MCF 10A (cell line): ENCODE data around the gene CAMTA1. TPM values are rescaled to one million over a fixed set of nuclear protein-coding genes. Genes with fewer than 3 reads are reported as not detected.

ENCODE experiments used
- BruUV-seq: library from RNA; stranded (reverse); fragments of 400-500 nt; replicated peaks from 2 replicates; lab custom pipeline; 2021; lab: Mats Ljungman, UMichigan
- CTCF ChIA-PET: fragments of 300-600 bp; sonication (Branson Sonifier 250); formaldehyde crosslinking; extraction: SDS; loops from one replicate; lab custom pipeline; 2021; ENCODE audit warnings: antibody characterized with exemption, inconsistent platforms; lab: Yijun Ruan, JAX
- POLR2A ChIA-PET: fragments of 300-600, 350-650 bp; sonication (Branson Sonifier 250); formaldehyde crosslinking; extraction: SDS; loops from one replicate; lab custom pipeline; 2020; ENCODE audit warnings: antibody characterized with exemption, inconsistent platforms; lab: Yijun Ruan, JAX
- DNase-seq: peaks from one replicate; pipeline ENCODE4 v3.0.0-alpha.2; 2018; ENCODE audit not compliant: unreplicated experiment
- H3K27ac Mint-ChIP-seq: one replicate; pipeline ENCODE4 v1.8.0; 2022; ENCODE audit warnings: mild to moderate bottlenecking, low read depth, mixed read lengths; ENCODE audit not compliant: unreplicated experiment
- H3K27me3 Mint-ChIP-seq: one replicate; pipeline ENCODE4 v1.8.0; 2022; ENCODE audit warnings: mixed read lengths; ENCODE audit not compliant: insufficient read depth, unreplicated experiment
- H3K36me3 Mint-ChIP-seq: one replicate; pipeline ENCODE4 v1.8.0; 2022; ENCODE audit warnings: mild to moderate bottlenecking, moderate library complexity, mixed read lengths; ENCODE audit not compliant: insufficient read depth, unreplicated experiment
- H3K4me1 Mint-ChIP-seq: one replicate; pipeline ENCODE4 v1.8.0; 2022; ENCODE audit warnings: mixed read lengths; ENCODE audit not compliant: insufficient read depth, unreplicated experiment
- H3K4me3 Mint-ChIP-seq: one replicate; pipeline ENCODE4 v1.8.0; 2022; ENCODE audit warnings: mild to moderate bottlenecking, moderate library complexity, mixed read lengths; ENCODE audit not compliant: unreplicated experiment
- H3K9me3 Mint-ChIP-seq: one replicate; pipeline ENCODE4 v1.8.0; 2022; ENCODE audit warnings: mixed read lengths; ENCODE audit not compliant: unreplicated experiment
- intact Hi-C: fragments of 100-400 bp; cut with micrococcal nuclease; formaldehyde crosslinking; loops from 2 replicates; pipeline ENCODE4 v1.14.1; 2022
- total RNA-seq: library from RNA; stranded (reverse); gene quantifications from 2 replicates; pipeline ENCODE4 v1.2.3, GENCODE V29; 2022
- TF ChIP-seq, protein P1 (sequence below): fragments of 200-600 bp; IDR thresholded peaks from one replicate; pipeline ENCODE4 v1.8.0; 2022; ENCODE audit warnings: antibody characterized with exemption, mild to moderate bottlenecking; ENCODE audit not compliant: unreplicated experiment

Gene CAMTA1
- total RNA-seq, 1 experiment from 2014 or later = 74.1 TPM

DNA sequence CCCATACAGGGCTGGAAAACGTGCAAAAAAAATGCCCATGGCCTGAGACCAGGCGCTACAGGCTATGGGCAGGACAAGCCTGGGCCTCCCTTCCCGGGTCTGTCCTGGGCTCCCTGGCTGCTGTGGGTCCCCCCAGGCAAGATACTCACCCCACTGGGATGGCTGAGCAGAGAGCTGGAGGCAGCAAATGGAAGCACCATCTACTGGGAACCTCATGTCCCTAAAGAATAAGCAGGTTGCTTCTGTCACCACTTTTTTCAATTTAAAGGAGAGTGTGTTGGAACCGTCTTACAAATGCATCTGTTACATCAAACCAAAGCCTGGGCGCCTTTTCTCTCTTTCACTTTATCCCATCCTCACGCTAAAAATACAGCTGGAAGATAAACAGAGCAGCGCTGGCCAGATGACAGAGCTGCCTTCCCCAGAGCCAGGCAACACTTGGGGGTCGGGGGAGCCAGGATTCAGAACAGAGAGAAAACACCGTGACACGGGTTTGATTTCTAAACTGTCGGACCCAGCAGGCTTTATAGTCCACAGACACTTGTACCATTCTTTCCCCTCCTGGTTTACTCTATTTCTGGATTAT is 723.8 kb downstream of the CAMTA1 start:
- TF ChIP-seq, protein P1, sequence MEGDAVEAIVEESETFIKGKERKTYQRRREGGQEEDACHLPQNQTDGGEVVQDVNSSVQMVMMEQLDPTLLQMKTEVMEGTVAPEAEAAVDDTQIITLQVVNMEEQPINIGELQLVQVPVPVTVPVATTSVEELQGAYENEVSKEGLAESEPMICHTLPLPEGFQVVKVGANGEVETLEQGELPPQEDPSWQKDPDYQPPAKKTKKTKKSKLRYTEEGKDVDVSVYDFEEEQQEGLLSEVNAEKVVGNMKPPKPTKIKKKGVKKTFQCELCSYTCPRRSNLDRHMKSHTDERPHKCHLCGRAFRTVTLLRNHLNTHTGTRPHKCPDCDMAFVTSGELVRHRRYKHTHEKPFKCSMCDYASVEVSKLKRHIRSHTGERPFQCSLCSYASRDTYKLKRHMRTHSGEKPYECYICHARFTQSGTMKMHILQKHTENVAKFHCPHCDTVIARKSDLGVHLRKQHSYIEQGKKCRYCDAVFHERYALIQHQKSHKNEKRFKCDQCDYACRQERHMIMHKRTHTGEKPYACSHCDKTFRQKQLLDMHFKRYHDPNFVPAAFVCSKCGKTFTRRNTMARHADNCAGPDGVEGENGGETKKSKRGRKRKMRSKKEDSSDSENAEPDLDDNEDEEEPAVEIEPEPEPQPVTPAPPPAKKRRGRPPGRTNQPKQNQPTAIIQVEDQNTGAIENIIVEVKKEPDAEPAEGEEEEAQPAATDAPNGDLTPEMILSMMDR = no peak
- H3K27me3 Mint-ChIP-seq = no peaks in the 10 kb centered on the region
- no TSS peak for BruUV-seq
- ChIA-PET CTCF (interaction anchor here (0.6 to 0.7 kb wide), 2 partner anchors 37 to 1017 kb away, joined by 3 to 5 read pairs; no protein-coding TSS in a partner anchor), POLR2A (no interaction called here)
- no peak overlapping the region for H3K4me3 Mint-ChIP-seq
- no peaks in the 10 kb centered on the region for H3K9me3 Mint-ChIP-seq
- no peaks in the 10 kb centered on the region for H3K36me3 Mint-ChIP-seq
- H3K27ac Mint-ChIP-seq = no peak overlapping the region
- intact Hi-C loops = no loop called here
- no peaks in the 10 kb centered on the region for H3K4me1 Mint-ChIP-seq
- DNase-seq = no peak

DNA sequence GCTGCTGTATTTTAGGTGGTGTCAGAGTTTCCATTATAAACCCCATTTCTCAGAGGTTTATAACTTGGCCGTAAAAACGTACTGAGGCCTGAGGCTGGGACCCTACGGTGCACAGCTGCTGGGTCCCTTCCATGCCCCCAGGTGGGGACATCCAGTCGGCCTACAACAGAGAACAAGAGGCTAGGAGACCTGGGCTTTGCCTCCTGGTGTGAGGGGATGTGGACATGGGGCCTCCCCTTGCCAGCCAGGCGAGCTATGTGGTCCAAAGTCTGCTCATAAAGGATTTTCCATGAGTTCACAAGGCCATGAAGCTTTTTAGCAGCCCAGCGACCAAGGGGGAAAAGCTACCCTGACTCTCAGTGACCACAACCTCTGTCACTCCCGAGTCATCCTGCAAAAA is 724.3 kb downstream of the CAMTA1 start:
- Mint-ChIP-seq H3K9me3 (no peaks in the 10 kb centered on the region), H3K27ac (no peak overlapping the region), H3K36me3 (no peaks in the 10 kb centered on the region), H3K4me1 (no peaks in the 10 kb centered on the region), H3K27me3 (no peaks in the 10 kb centered on the region), H3K4me3 (no peak overlapping the region)
- intact Hi-C loops = no loop called here
- ChIA-PET POLR2A (no interaction called here), CTCF (no interaction called here)
- TF ChIP-seq, protein P1 = no peak
- no peak for DNase-seq
- no TSS peak for BruUV-seq

DNA sequence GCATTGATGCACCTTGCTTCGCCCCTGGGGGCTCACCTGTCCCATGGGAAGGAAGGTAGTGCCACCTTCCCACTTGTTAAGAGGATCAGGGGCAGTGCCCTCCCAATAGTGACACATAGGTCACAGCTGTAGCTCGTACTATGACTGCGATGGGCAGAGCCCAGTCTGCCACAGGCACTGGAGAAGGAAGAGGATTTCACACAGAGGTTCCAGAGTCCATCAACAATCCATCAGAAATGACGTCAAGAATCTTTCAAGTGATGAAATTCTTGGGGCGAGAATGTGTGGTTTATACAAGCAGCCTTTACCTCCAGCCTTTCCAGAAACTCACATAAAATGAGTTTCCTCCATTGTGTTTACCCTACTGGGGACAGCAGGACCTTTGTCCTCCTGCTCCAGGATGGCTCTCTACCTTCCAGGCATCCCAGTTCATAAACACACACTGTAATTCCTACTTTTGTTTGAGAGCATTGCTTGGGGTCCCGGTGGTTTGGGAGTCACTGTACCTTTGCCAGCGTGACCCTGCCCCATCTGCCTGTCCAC is 725.2 kb downstream of the CAMTA1 start:
- Mint-ChIP-seq H3K9me3 (no peaks in the 10 kb centered on the region), H3K4me3 (no peak overlapping the region), H3K27ac (no peak overlapping the region), H3K27me3 (no peaks in the 10 kb centered on the region), H3K36me3 (no peaks in the 10 kb centered on the region), H3K4me1 (no peaks in the 10 kb centered on the region)
- POLR2A ChIA-PET = no interaction called here
- no peak for DNase-seq
- TF ChIP-seq, protein P1 = no peak
- intact Hi-C loops = no loop called here
- no TSS peak for BruUV-seq
- CTCF ChIA-PET = no interaction called here

DNA sequence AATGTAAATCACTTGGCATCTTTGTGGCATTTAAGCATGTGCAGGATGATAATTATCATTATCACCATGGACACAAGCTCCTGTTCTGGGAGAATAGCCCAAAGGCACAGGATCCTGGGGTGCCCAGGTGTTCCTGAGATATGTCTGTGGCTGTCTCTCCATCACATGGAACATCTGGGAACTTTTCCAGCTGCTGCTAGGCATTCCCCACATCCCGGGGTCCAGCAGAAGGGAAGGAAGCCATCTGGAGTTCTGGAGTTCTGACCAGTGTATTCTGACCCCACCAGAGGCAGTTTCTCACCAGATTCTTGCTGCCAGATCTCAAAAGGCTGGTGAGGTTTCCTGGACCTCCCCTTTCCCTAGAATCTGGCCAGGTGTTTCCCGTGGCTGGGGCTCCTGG is 726.1 kb downstream of the CAMTA1 start:
- BruUV-seq = no TSS peak
- Mint-ChIP-seq H3K27me3 (no peaks in the 10 kb centered on the region), H3K4me1 (no peaks in the 10 kb centered on the region), H3K36me3 (no peaks in the 10 kb centered on the region), H3K9me3 (no peaks in the 10 kb centered on the region), H3K4me3 (no peak overlapping the region), H3K27ac (no peak overlapping the region)
- DNase-seq = no peak
- ChIA-PET CTCF (interaction anchor here (0.8 kb wide), 1 partner anchor 133 kb away, joined by 4 read pairs; no protein-coding TSS in a partner anchor), POLR2A (interaction anchor here (0.6 kb wide), 1 partner anchor 37 kb away, joined by 3 read pairs; no protein-coding TSS in a partner anchor)
- intact Hi-C loops = no loop called here
- TF ChIP-seq, protein P1 = no peak
